Cardiac muscle cell (in vitro differentiated cells and primary cell): ENCODE data around the gene CHST11. TPM values are rescaled to one million over a fixed set of nuclear protein-coding genes. Genes with fewer than 3 reads are reported as not detected.
A peak's percentile ranks its signal among the peaks of the same experiment; 100 is the strongest.

ENCODE experiments used
- DNase-seq, 2 donors: peaks; one replicate each; pipeline versions ENCODE4 v3.0.0 to v3.0.0-alpha.2; 2010 to 2017; ENCODE audit warnings: low read depth in 1 of 2, low spot score in 1 of 2
- H3K27ac ChIP-seq: fragments of 200-600 bp; sonication (generic); 2 replicates; pipeline ENCODE4 v1.5.1; 2016
- H3K27me3 ChIP-seq: fragments of 200-600 bp; sonication (generic); 2 replicates; pipeline ENCODE4 v1.6.0; 2016; ENCODE audit warnings: control low read depth
- H3K36me3 ChIP-seq: fragments of 200-600 bp; sonication (generic); 2 replicates; pipeline ENCODE4 v1.5.1; 2016; ENCODE audit warnings: control low read depth
- H3K4me1 ChIP-seq: fragments of 200-600 bp; sonication (generic); 2 replicates; pipeline ENCODE4 v1.8.1; 2017; ENCODE audit warnings: low read depth, mild to moderate bottlenecking, mixed run types
- H3K4me3 ChIP-seq: fragments of 200-600 bp; sonication (generic); 2 replicates; pipeline ENCODE4 v1.5.1; 2016; ENCODE audit warnings: mild to moderate bottlenecking
- H3K9me3 ChIP-seq: fragments of 200-600 bp; sonication (generic); 2 replicates; pipeline ENCODE4 v1.5.1; 2017; ENCODE audit warnings: low read depth, mild to moderate bottlenecking, control low read depth
- polyA plus RNA-seq: library from polyadenylated mRNA; unstranded; fragments of >200 nt; fragmentation: Nextera tagmentation; extraction: Ambion mirVana; gene quantifications from 2 replicates; pipeline ENCODE4 v1.2.1, GENCODE V29; 2016
- total RNA-seq: library from RNA; depleted of rRNA; stranded (reverse); fragments of >200 nt; gene quantifications from 2 replicates; pipeline ENCODE4 v1.2.3, GENCODE V29; 2016
- TF ChIP-seq, protein P1 (sequence below): IDR thresholded peaks from 2 replicates; pipeline ENCODE4 v1.5.1; 2012; ENCODE audit warnings: low read depth, mild to moderate bottlenecking, low read length

The CHST11 gene
- total and polyA plus RNA-seq, 2 experiments from 2014 or later: 24.2 to 39.8 TPM

DNA sequence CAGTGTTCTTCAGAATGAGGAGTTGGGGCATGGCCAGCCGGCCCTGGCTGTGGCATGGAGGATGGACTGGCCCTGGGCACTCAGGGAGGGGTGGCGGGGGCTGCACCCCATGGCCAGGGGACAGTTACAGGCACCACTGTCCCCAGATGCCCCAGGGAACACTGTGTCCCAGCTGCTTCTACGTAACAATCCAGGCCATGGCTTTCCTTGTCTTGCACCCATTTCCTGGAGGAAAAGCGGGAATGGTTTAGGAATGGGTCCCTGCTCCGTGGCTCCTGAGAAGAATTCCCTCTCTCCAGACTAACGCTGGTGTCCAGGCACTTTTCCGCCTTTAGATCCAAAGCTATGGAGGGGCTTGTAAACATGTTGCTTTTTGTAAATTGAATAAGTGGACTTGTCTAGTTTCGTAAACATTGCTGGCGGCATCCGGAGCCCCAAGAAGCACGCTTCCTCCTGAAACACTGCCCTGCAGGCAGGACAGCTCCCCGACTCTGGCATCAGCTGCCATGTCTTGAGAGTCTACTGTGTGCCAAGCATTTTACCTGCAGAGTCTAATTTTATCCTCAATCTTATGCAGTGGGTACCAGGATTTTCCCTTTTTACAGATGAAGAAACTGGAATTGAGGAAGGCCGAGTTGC is 263.1 kb downstream of the CHST11 start:
- Histone ChIP-seq H3K27ac (peak overlapping the region; percentile 20), H3K4me3 (no peak overlapping the region)

DNA sequence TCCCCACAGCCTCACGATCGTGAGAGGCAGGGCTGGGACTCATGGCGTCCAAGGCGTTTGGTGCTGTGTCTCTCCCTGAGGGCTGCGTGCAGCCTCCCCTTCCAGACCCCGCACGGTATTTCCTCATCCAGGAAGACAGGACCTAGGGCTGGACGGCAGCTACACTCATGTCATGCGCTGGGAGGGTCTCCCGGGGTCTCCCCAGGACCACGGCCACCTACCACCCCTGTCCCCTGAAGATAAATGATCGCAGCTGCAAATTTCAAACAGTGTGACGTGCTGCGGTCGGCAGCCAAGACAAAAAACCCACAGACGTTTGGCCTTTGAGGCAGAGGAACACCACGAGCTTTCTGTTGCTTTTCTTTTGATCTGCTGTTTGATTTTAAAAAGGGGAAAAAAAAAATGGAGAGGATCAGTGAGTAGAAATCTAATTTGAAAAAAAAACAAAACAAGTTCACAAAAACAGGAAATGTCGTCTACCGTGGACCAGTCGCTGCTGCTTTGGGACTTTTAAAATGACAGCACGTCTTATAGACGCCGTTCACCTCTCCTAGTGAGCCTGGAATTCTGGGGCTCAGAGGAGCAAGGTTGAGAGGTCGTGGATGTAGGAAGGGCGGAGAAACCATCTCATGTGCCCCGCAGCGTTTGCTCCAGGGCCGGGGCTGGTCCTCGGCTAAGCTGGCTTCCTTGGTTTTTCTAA is 263.7 kb downstream of the CHST11 start:
- no peaks in the 10 kb centered on the region for H3K9me3 ChIP-seq
- H3K27me3 ChIP-seq: no peaks in the 10 kb centered on the region
- H3K36me3 ChIP-seq: no peaks in the 10 kb centered on the region
- TF ChIP-seq, protein P1, sequence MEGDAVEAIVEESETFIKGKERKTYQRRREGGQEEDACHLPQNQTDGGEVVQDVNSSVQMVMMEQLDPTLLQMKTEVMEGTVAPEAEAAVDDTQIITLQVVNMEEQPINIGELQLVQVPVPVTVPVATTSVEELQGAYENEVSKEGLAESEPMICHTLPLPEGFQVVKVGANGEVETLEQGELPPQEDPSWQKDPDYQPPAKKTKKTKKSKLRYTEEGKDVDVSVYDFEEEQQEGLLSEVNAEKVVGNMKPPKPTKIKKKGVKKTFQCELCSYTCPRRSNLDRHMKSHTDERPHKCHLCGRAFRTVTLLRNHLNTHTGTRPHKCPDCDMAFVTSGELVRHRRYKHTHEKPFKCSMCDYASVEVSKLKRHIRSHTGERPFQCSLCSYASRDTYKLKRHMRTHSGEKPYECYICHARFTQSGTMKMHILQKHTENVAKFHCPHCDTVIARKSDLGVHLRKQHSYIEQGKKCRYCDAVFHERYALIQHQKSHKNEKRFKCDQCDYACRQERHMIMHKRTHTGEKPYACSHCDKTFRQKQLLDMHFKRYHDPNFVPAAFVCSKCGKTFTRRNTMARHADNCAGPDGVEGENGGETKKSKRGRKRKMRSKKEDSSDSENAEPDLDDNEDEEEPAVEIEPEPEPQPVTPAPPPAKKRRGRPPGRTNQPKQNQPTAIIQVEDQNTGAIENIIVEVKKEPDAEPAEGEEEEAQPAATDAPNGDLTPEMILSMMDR: no peak
- H3K4me3 ChIP-seq: no peak overlapping the region
- H3K27ac ChIP-seq: peak overlapping the region; percentile 20
- H3K4me1 ChIP-seq: peaks cover 25% of the 10 kb centered on the region
- peak in 1 of 2 donors; percentile 26 for DNase-seq

More for the DNA sequence above, 263.1 kb downstream of the CHST11 start:
- H3K36me3 ChIP-seq: no peaks in the 10 kb centered on the region
- peaks cover 21% of the 10 kb centered on the region for H3K4me1 ChIP-seq
- TF ChIP-seq, protein P1: no peak
- DNase-seq: no peak
- H3K27me3 ChIP-seq: no peaks in the 10 kb centered on the region
- H3K9me3 ChIP-seq: no peaks in the 10 kb centered on the region

DNA sequence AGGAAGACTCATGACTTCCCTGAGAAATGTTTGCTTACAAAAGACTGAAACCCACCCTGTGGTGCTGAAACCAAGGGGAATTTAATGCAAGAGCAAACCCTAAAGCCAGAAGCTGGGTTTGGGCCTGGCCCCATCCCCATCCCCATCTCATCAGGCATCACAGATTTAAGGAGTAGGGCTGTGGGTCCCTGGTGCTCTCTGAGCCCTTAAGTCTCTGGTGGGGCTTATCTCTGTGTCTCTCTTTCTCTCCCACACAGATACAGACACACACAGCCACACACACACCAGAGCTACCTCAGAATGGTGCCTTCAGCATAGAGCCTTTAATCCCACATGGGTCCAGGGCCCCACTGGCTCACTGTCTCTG is 264.3 kb downstream of the CHST11 start:
- no peak for DNase-seq
- Histone ChIP-seq H3K4me1 (peaks cover 25% of the 10 kb centered on the region), H3K27me3 (no peaks in the 10 kb centered on the region), H3K27ac (peak overlapping the region; percentile 20), H3K36me3 (no peaks in the 10 kb centered on the region), H3K4me3 (no peak overlapping the region), H3K9me3 (no peaks in the 10 kb centered on the region)
- TF ChIP-seq, protein P1: no peak

DNA sequence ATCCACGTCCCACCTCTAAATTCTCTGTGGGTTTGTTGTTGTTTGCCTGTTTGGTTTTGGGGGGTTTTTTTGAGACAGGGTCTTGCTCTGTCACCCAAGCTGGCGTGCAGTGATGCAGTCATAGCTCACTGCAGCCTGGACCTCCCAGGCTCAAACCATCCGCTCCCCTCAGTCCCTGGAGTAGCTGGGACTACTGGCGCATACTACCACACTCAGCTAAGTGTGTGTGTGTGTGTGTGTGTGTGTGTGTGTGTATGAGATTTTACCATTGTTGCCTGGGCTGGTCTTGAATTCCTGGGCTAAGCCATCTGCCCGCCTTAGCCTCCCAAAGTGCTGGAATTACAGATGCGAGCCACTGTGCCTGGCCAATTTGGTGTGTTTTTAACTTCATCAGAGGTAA is 265.2 kb downstream of the CHST11 start:
- Histone ChIP-seq H3K4me3 (no peak overlapping the region), H3K4me1 (peaks cover 25% of the 10 kb centered on the region), H3K36me3 (no peaks in the 10 kb centered on the region), H3K27me3 (no peaks in the 10 kb centered on the region), H3K27ac (no peak overlapping the region), H3K9me3 (no peaks in the 10 kb centered on the region)
- TF ChIP-seq, protein P1: no peak
- DNase-seq: no peak

DNA sequence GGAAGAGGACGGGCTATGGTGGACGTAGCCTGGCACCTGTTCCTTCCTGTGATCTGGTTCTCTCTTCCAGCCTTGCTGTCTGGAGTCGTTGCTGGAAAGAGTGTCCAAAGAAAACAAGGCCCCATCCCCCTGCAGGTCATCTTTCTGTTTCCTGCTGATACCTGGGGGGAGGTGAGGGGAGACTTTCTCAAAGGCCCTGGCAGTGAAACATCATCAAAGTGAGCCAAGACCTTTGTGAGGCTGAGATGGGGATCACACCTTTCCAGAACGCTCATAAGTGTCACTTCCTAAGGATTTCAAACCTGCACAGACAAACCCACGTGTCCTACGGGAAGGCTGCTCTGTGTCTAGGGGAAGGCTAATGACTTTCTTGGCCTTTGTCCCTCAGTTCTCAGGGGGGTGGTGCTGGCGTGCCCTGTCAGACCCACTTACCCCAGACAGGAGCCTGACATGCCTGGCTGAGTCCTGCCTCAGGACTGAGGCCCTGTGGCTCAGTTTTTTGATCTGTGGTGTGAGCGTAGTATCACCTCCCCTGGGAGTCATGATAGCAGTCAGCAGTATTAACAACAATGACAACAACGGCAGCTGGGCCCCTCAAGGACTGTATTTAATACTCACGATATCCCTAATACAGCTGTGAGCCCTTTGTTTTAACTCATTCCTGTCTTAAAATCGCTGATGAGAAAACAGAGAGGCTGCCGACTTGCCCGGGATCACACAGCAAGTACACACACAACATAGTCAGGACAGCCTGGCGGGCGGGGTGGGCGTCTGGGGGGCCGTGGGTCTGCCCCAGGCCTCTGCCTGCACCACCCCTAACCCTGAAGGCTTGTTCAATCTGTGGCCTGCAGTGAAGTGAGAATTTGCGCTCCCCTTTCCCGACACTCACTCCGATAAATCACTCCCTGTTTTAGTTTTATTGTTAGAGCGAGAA is 266.1 kb downstream of the CHST11 start:
- no peaks in the 10 kb centered on the region for H3K27me3 ChIP-seq
- H3K27ac ChIP-seq: peak overlapping the region; percentile 34
- no peaks in the 10 kb centered on the region for H3K9me3 ChIP-seq
- H3K4me3 ChIP-seq: no peak overlapping the region
- peaks cover 25% of the 10 kb centered on the region for H3K4me1 ChIP-seq
- H3K36me3 ChIP-seq: no peaks in the 10 kb centered on the region
- DNase-seq: no peak
- TF ChIP-seq, protein P1: no peak
